SK-N-MC (cell line): ENCODE results near the gene UST.

Experiments
- EZH2 ChIP-seq: fragments of 200-600 bp; sonication (generic); IDR thresholded peaks from one replicate; pipeline ENCODE4 v1.6.1; 2017; ENCODE audit warnings: antibody characterized with exemption
- POLR2AphosphoS5 ChIP-seq: IDR thresholded peaks from 2 replicates; pipeline ENCODE4 v1.6.1; 2012; ENCODE audit warnings: mild to moderate bottlenecking, low read depth, low read length, borderline replicate concordance

GRCh38 chr6:148745926-148746325 lies 904 bp upstream of the UST start:
- TF ChIP-seq POLR2AphosphoS5 (no peak), EZH2 (no peak)
